HepG2 (cell line): ENCODE data around the gene CMIP. TPM values are rescaled to one million over a fixed set of nuclear protein-coding genes. Genes with fewer than 3 reads are reported as not detected.
A peak's percentile ranks its signal among the peaks of the same experiment; 100 is the strongest.

ENCODE experiments used
- ARHGAP35 ChIP-seq: sonication (generic); formaldehyde crosslinking; IDR thresholded peaks from 2 replicates; pipeline ENCODE4 v1.9.0; 2022; ENCODE audit warnings: mild to moderate bottlenecking, inconsistent platforms, moderate library complexity, missing genetic modification reagents, borderline replicate concordance
- FIP1L1 ChIP-seq: fragments of 200-400 bp; formaldehyde crosslinking; IDR thresholded peaks from 2 replicates; pipeline ENCODE4 v1.6.1; 2018; ENCODE audit warnings: low read depth, mild to moderate bottlenecking, low read length, moderate library complexity, borderline replicate concordance; ENCODE audit not compliant: insufficient read depth
- HCFC1 ChIP-seq: fragments of 150-350 bp; IDR thresholded peaks from 2 replicates; pipeline ENCODE4 v1.6.1; 2014; ENCODE audit warnings: low read depth, low read length
- HDAC1 ChIP-seq: sonication (generic); formaldehyde crosslinking; IDR thresholded peaks from 2 replicates; pipeline ENCODE4 v1.5.1; 2020; ENCODE audit warnings: mild to moderate bottlenecking, missing genetic modification reagents
- HNF1B ChIP-seq: sonication (generic); formaldehyde crosslinking; IDR thresholded peaks from 2 replicates; pipeline ENCODE4 v1.5.1; 2020; ENCODE audit warnings: mild to moderate bottlenecking, moderate library complexity, missing genetic modification reagents
- HNRNPLL ChIP-seq: fragments of 200-400 bp; formaldehyde crosslinking; IDR thresholded peaks from 2 replicates; pipeline ENCODE4 v1.6.1; 2017; ENCODE audit warnings: mild to moderate bottlenecking, low read depth, low read length; ENCODE audit not compliant: poor library complexity, severe bottlenecking
- PCBP1 ChIP-seq: fragments of 200-400 bp; formaldehyde crosslinking; IDR thresholded peaks from 2 replicates; pipeline ENCODE4 v1.6.1; 2017; ENCODE audit warnings: mild to moderate bottlenecking, low read depth, low read length, borderline replicate concordance
- TCF7L2 ChIP-seq: IDR thresholded peaks from 2 replicates; pipeline ENCODE4 v1.6.1; 2011; ENCODE audit warnings: mild to moderate bottlenecking, low read depth, low read length, moderate library complexity
- ZBTB20 ChIP-seq: sonication (generic); formaldehyde crosslinking; IDR thresholded peaks from 2 replicates; pipeline ENCODE4 v1.8.1; 2023; ENCODE audit warnings: missing genetic modification reagents, low read depth, mild to moderate bottlenecking, borderline replicate concordance
- ZNF567 ChIP-seq: sonication (generic); formaldehyde crosslinking; IDR thresholded peaks from 2 replicates; pipeline ENCODE4 v1.8.1; 2023; ENCODE audit warnings: mild to moderate bottlenecking, missing genetic modification reagents, borderline replicate concordance
- ZNF704 ChIP-seq: sonication (generic); formaldehyde crosslinking; IDR thresholded peaks from 2 replicates; pipeline ENCODE4 v1.8.1; 2023; ENCODE audit warnings: mild to moderate bottlenecking, inconsistent platforms, moderate library complexity, missing genetic modification reagents, borderline replicate concordance
- ZNF775 ChIP-seq: sonication (generic); formaldehyde crosslinking; IDR thresholded peaks from 2 replicates; pipeline ENCODE4 v1.4.0; 2020; ENCODE audit warnings: missing genetic modification reagents, mild to moderate bottlenecking, moderate library complexity, borderline replicate concordance
- polyA plus RNA-seq, 8 experiments: library from polyadenylated mRNA; depleted of rRNA in 3 of 8; stranded (reverse) in 7 of 8; unstranded in 1 of 8; fragments of >200 nt; fragmentation: Illumina TruSeq in 4 of 8; extraction: Trizol in 4 of 8; gene quantifications; 2 replicates each; pipeline versions ENCODE4 v1.2.1 to v1.2.3, GENCODE V29; 2011 to 2016; ENCODE audit warnings: low read depth in 4 of 8, missing spikeins in 1 of 8, mixed read lengths in 1 of 8; ENCODE audit not compliant: insufficient read depth in 1 of 8
- total RNA-seq, 5 experiments: library from RNA; depleted of rRNA; stranded (reverse); fragments of >200 nt; fragmentation: Illumina TruSeq; extraction: Trizol; gene quantifications; 2 replicates each; pipeline ENCODE4 v1.2.3, GENCODE V29; 2016; ENCODE audit warnings: low read depth in 1 of 5
- TF ChIP-seq, protein P1 (sequence below), 2 experiments: sonication (generic) in 1 of 2; formaldehyde crosslinking in 1 of 2; IDR thresholded peaks; 2 replicates each; pipeline versions ENCODE4 v1.4.0 to v1.6.1; 2018 to 2020; ENCODE audit warnings: missing genetic modification reagents in 2 of 2, borderline replicate concordance in 1 of 2, low read depth in 1 of 2, mild to moderate bottlenecking in 1 of 2, missing biosample characterization in 1 of 2
- TF ChIP-seq, protein P2 (sequence below): sonication (generic); formaldehyde crosslinking; IDR thresholded peaks from 2 replicates; pipeline ENCODE4 v1.4.0; 2020; ENCODE audit warnings: mild to moderate bottlenecking, missing genetic modification reagents
- TF ChIP-seq, protein P3 (sequence below): sonication (generic); formaldehyde crosslinking; IDR thresholded peaks from 2 replicates; pipeline ENCODE4 v1.4.0; 2020; ENCODE audit warnings: mild to moderate bottlenecking, missing genetic modification reagents
- TF ChIP-seq, protein P4 (sequence below): sonication (generic); formaldehyde crosslinking; IDR thresholded peaks from 2 replicates; pipeline ENCODE4 v1.5.0; 2020; ENCODE audit warnings: mild to moderate bottlenecking, missing genetic modification reagents

The CMIP gene
- total and polyA plus RNA-seq, 2 of the 13 experiments (the other 11 are each of a cell fraction or from before 2014, with no cell fraction given) = 10.9 to 18.1 TPM

DNA sequence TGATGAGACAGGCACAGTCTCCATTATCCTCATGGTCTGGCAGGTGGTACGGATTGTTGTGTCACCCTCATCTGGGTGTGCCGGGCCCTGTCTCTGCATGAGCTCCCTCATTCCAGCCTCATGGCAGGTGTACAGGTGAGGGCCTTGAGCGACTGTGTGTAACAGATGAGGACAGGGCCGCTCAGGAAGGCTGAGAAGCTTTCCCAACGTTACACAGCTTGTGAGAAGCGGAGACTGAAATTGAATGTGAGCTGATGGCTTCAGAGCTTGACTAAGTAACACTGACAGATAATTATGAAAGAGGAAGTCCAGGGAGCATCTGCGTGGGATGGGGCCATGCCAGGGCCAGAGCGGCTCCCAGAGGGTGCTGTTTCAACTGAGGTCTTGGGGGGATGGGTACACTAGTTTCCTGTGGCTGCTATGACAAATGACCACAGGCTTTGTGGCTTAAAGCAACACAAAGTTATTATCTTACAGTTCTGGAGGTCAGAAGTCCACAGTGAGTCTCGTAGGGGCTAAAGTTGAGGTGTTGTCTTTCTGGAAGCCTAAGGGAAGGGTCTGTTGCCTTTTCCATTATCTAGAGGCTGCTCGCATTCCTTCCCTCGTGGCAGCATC lies 36.7 kb downstream of the CMIP start (continued):
- TF ChIP-seq, protein P1, sequence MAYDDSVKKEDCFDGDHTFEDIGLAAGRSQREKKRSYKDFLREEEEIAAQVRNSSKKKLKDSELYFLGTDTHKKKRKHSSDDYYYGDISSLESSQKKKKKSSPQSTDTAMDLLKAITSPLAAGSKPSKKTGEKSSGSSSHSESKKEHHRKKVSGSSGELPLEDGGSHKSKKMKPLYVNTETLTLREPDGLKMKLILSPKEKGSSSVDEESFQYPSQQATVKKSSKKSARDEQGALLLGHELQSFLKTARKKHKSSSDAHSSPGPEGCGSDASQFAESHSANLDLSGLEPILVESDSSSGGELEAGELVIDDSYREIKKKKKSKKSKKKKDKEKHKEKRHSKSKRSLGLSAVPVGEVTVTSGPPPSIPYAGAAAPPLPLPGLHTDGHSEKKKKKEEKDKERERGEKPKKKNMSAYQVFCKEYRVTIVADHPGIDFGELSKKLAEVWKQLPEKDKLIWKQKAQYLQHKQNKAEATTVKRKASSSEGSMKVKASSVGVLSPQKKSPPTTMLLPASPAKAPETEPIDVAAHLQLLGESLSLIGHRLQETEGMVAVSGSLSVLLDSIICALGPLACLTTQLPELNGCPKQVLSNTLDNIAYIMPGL (CRISPR knock-in tag; IDR thresholded peaks at IDR 0.05; ENCODE audit: borderline replicate concordance in 1 of 2, low read depth in 1 of 2) = peak; percentile 30 to 47; a peak in 2 of 4 replicates
- TF ChIP-seq TCF7L2 (no peak), ZBTB20 (CRISPR knock-in tag) (no peak), HNF1B (CRISPR knock-in tag) (peak; percentile 86), ZNF704 (CRISPR knock-in tag) (no peak), HDAC1 (CRISPR knock-in tag) (peak; percentile 60), FIP1L1 (no peak), ZNF567 (CRISPR knock-in tag) (0 out of 2 replicates have a peak, but pooled peaks have one; percentile 85), HNRNPLL (no peak), HCFC1 (no peak), ZNF775 (CRISPR knock-in tag) (no peak), PCBP1 (no peak), ARHGAP35 (no peak)
- TF ChIP-seq, protein P2, sequence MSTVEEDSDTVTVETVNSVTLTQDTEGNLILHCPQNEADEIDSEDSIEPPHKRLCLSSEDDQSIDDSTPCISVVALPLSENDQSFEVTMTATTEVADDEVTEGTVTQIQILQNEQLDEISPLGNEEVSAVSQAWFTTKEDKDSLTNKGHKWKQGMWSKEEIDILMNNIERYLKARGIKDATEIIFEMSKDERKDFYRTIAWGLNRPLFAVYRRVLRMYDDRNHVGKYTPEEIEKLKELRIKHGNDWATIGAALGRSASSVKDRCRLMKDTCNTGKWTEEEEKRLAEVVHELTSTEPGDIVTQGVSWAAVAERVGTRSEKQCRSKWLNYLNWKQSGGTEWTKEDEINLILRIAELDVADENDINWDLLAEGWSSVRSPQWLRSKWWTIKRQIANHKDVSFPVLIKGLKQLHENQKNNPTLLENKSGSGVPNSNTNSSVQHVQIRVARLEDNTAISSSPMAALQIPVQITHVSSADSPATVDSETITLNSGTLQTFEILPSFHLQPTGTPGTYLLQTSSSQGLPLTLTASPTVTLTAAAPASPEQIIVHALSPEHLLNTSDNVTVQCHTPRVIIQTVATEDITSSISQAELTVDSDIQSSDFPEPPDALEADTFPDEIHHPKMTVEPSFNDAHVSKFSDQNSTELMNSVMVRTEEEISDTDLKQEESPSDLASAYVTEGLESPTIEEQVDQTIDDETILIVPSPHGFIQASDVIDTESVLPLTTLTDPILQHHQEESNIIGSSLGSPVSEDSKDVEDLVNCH (CRISPR knock-in tag) = no peak
- TF ChIP-seq, protein P3, sequence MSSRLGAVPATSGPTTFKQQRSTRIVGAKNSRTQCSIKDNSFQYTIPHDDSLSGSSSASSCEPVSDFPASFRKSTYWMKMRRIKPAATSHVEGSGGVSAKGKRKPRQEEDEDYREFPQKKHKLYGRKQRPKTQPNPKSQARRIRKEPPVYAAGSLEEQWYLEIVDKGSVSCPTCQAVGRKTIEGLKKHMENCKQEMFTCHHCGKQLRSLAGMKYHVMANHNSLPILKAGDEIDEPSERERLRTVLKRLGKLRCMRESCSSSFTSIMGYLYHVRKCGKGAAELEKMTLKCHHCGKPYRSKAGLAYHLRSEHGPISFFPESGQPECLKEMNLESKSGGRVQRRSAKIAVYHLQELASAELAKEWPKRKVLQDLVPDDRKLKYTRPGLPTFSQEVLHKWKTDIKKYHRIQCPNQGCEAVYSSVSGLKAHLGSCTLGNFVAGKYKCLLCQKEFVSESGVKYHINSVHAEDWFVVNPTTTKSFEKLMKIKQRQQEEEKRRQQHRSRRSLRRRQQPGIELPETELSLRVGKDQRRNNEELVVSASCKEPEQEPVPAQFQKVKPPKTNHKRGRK (CRISPR knock-in tag) = 0 out of 2 replicates have a peak, but pooled peaks have one; percentile 62
- TF ChIP-seq, protein P4, sequence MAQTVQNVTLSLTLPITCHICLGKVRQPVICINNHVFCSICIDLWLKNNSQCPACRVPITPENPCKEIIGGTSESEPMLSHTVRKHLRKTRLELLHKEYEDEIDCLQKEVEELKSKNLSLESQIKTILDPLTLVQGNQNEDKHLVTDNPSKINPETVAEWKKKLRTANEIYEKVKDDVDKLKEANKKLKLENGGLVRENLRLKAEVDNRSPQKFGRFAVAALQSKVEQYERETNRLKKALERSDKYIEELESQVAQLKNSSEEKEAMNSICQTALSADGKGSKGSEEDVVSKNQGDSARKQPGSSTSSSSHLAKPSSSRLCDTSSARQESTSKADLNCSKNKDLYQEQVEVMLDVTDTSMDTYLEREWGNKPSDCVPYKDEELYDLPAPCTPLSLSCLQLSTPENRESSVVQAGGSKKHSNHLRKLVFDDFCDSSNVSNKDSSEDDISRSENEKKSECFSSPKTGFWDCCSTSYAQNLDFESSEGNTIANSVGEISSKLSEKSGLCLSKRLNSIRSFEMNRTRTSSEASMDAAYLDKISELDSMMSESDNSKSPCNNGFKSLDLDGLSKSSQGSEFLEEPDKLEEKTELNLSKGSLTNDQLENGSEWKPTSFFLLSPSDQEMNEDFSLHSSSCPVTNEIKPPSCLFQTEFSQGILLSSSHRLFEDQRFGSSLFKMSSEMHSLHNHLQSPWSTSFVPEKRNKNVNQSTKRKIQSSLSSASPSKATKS (CRISPR knock-in tag) = no peak
